Panc1 (cell line): ENCODE data around the gene MRPS33.

Source experiments
- CTCF ChIP-seq: fragments of 450-650 bp; IDR thresholded peaks from 2 replicates; pipeline ENCODE4 v1.5.1; 2017; ENCODE audit warnings: mild to moderate bottlenecking
- POLR2AphosphoS5 ChIP-seq: IDR thresholded peaks from 2 replicates; pipeline ENCODE4 v1.6.1; 2012; ENCODE audit warnings: mild to moderate bottlenecking, low read depth, low read length, moderate library complexity
- TCF7L2 ChIP-seq: IDR thresholded peaks from 2 replicates; pipeline ENCODE4 v1.6.1; 2011; ENCODE audit warnings: mild to moderate bottlenecking, low read depth, low read length, inconsistent platforms
- TF ChIP-seq, protein P1 (sequence below), 2 experiments: IDR thresholded peaks; 2 replicates each; pipeline ENCODE4 v1.6.1; 2011 to 2012; ENCODE audit warnings: low read depth in 2 of 2, control low read depth in 1 of 2, low read length in 1 of 2, mild to moderate bottlenecking in 1 of 2, moderate library complexity in 1 of 2; ENCODE audit not compliant: insufficient read depth in 1 of 2

DNA sequence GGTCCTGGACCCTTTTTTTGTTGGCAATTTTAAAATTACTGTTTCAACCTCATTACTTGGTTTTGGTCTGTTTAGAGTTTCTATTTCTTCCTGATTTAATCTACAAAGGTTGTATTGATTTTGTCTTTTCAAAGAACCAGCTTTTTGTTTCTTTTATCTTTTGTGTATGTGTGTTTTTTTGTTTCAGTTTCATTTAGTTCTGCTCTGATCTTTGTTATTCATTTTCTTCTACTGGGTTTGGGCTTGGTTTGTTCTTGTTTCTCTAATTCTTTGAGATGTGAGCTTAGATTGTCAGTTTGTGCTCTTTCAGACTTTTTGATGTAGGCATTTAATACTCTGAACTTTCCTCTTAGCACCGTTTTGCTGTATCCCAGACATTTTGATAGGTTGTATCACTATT is 8.5 kb upstream of the MRPS33 start:
- TF ChIP-seq CTCF, result no peak
- no peak for TF ChIP-seq POLR2AphosphoS5
- no peak for TF ChIP-seq TCF7L2
- TF ChIP-seq, protein P1, sequence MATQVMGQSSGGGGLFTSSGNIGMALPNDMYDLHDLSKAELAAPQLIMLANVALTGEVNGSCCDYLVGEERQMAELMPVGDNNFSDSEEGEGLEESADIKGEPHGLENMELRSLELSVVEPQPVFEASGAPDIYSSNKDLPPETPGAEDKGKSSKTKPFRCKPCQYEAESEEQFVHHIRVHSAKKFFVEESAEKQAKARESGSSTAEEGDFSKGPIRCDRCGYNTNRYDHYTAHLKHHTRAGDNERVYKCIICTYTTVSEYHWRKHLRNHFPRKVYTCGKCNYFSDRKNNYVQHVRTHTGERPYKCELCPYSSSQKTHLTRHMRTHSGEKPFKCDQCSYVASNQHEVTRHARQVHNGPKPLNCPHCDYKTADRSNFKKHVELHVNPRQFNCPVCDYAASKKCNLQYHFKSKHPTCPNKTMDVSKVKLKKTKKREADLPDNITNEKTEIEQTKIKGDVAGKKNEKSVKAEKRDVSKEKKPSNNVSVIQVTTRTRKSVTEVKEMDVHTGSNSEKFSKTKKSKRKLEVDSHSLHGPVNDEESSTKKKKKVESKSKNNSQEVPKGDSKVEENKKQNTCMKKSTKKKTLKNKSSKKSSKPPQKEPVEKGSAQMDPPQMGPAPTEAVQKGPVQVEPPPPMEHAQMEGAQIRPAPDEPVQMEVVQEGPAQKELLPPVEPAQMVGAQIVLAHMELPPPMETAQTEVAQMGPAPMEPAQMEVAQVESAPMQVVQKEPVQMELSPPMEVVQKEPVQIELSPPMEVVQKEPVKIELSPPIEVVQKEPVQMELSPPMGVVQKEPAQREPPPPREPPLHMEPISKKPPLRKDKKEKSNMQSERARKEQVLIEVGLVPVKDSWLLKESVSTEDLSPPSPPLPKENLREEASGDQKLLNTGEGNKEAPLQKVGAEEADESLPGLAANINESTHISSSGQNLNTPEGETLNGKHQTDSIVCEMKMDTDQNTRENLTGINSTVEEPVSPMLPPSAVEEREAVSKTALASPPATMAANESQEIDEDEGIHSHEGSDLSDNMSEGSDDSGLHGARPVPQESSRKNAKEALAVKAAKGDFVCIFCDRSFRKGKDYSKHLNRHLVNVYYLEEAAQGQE (IDR thresholded peaks at IDR 0.05; ENCODE audit: insufficient read depth in 1 of 2, low read depth in 2 of 2, low read length in 1 of 2), result no peak
